ENCODE data around the gene FGFRL1.

The FGFRL1 gene

GRCh38 chr4:1001561-1002130, 9.8 kb upstream of the FGFRL1 start:
- Histone ChIP-seq H3K27ac (replicated peaks) (no peak overlapping the region), H3K27me3 (ENCODE audit: insufficient read depth, poor library complexity, severe bottlenecking) (peaks cover 52% of the 10 kb centered on the region), H3K4me3 (replicated peaks; ENCODE audit: insufficient read depth, low read length) (no peak overlapping the region)
- DNase-seq (ENCODE audit: low read depth in 1 of 2, low spot score in 1 of 2), result no peak
- TF ChIP-seq POLR2AphosphoS5 (IDR thresholded peaks at IDR 0.05; ENCODE audit: low read depth) (no peak), CTCF (IDR thresholded peaks at IDR 0.05; ENCODE audit: insufficient read depth, low read length) (no peak)

- TF ChIP-seq REST (IDR thresholded peaks at IDR 0.05; ENCODE audit: insufficient replicate concordance, low read depth) (no peak), POLR2AphosphoS5 (IDR thresholded peaks at IDR 0.05; ENCODE audit: low read depth) (no peak), CTCF (IDR thresholded peaks at IDR 0.05; ENCODE audit: insufficient read depth, low read length) (no peak), GABPA (IDR thresholded peaks at IDR 0.05; ENCODE audit: low read depth) (no peak), SPI1 (IDR thresholded peaks at IDR 0.05; ENCODE audit: borderline replicate concordance, low read depth) (no peak)
- DNase-seq (ENCODE audit: low read depth in 1 of 2, low spot score in 1 of 2), result peak; percentile 51 to 59
- Histone ChIP-seq H3K4me3 (replicated peaks; ENCODE audit: insufficient read depth, low read length) (no peak overlapping the region), H3K27me3 (ENCODE audit: insufficient read depth, poor library complexity, severe bottlenecking) (peaks cover 51% of the 10 kb centered on the region), H3K27ac (replicated peaks) (no peak overlapping the region)
Measured at GRCh38 chr4:1002131-1002630, 9.2 kb upstream of the FGFRL1 start.

- no peak for TF ChIP-seq POLR2AphosphoS5 (IDR thresholded peaks at IDR 0.05; ENCODE audit: low read depth)
- no peak for TF ChIP-seq CTCF (IDR thresholded peaks at IDR 0.05; ENCODE audit: insufficient read depth, low read length)
- TF ChIP-seq REST (IDR thresholded peaks at IDR 0.05; ENCODE audit: insufficient replicate concordance, low read depth), result no peak
- no peak for TF ChIP-seq GABPA (IDR thresholded peaks at IDR 0.05; ENCODE audit: low read depth)
- no peak for TF ChIP-seq SPI1 (IDR thresholded peaks at IDR 0.05; ENCODE audit: borderline replicate concordance, low read depth)
- DNase-seq (ENCODE audit: low read depth in 1 of 2, low spot score in 1 of 2), result no peak
- no peak overlapping the region for H3K27ac ChIP-seq (replicated peaks)
- no peak overlapping the region for H3K4me3 ChIP-seq (replicated peaks; ENCODE audit: insufficient read depth, low read length)
- peaks cover 49% of the 10 kb centered on the region for H3K27me3 ChIP-seq (ENCODE audit: insufficient read depth, poor library complexity, severe bottlenecking)
Measured at GRCh38 chr4:1002631-1003251, 8.7 kb upstream of the FGFRL1 start.
